Activated CD8-positive, alpha-beta memory T cell treated with anti-CD3 and anti-CD28 coated beads, Interleukin-2, amount 50 U/mL, for 48 hours (primary cell): ENCODE results near the gene IL19.

Source experiments
- DNase-seq: peaks from one replicate; pipeline ENCODE4 v3.0.0-alpha.2; 2020

IL19 gene

DNA sequence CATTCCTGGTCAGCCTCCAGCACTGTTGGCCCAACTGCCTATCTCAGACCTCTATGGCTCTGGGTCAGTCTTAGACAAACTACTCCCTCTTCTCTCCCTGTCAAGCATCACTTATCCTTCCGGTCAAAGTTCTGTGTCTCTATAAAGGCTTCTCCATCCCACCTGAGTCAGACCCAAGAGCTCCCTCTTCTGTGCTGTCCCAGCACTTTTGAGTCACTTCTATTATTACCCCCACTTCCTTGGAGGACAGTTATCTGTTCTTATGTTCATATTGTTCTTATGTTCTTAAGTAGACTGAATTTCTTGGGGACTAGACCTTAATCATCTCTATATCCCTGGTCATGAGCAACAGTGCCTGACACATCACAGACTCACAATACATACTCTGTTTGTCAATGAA is 30.9 kb downstream of the IL19 start:
- DNase-seq, result no peak

DNA sequence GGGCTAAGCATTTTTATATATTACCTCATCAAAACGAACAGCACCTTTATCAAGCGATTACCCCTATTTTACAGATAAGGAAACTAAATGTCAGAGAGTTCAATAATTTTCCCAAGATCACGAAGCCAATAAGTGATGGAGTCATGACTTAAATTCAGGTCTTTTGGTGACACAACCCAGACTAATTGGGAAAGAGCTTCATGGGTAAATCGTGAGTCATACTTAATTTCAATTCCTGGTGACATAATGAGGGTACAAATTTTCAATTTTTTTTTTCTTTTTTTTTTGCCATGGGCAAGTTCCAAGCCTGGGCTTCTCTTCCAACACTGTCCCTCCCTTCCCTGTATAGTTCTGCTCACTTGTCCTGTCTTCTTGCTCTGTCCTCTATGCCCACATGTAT is 31.8 kb downstream of the IL19 start:
- DNase-seq, result no peak

- DNase-seq, result peak; percentile 73
Observed at GRCh38 chr1:206803221-206803730, 32.7 kb downstream of the IL19 start.

DNA sequence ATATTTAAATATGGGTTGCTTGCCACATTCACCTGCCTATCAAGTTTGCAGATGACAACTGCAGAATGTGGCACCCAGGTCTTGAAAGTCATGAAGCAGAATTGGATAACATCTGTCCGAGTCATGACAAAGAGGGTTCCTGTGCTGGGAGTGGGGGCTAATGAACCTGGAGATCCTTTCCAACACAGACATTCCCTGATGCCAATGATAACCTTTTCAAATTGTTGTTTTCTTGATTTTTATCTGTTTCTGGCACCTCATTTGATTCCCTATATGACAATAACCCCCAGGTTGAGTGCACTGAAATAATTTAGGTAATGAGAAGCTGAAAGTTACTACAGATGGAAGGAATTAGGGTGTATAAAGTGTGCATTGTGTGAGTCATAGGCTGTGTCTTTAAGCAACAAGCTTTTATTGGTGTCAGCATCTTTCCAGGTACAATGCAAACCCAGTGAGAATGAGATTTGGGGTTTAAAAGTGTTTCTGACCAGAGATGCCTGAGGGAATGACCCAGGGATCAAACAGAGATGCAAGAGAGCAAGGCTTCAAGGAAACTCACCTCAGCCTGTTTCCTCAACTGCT is 33.7 kb downstream of the IL19 start:
- DNase-seq, result no peak

DNA sequence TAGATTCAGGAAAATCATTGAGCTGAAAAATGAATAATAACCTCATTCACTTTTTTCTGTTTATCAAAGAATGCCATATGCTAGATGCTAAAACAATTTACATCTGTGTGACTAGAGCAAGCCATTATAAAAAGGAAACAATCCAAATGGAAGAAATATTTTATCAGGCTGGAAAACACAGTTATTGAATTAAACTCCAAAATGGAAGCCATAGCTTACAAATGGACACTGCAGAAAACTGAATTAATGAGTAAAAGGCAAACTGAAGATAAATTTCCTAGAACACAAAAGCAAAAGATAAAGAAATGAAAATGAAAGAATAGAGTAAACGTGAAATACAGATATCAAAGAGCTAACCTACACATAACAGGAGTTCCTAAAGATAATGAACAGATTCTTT is 34.8 kb downstream of the IL19 start:
- no peak for DNase-seq

GRCh38 chr1:206808615-206809014 is 38.0 kb downstream of the IL19 start:
- no peak for DNase-seq

DNA sequence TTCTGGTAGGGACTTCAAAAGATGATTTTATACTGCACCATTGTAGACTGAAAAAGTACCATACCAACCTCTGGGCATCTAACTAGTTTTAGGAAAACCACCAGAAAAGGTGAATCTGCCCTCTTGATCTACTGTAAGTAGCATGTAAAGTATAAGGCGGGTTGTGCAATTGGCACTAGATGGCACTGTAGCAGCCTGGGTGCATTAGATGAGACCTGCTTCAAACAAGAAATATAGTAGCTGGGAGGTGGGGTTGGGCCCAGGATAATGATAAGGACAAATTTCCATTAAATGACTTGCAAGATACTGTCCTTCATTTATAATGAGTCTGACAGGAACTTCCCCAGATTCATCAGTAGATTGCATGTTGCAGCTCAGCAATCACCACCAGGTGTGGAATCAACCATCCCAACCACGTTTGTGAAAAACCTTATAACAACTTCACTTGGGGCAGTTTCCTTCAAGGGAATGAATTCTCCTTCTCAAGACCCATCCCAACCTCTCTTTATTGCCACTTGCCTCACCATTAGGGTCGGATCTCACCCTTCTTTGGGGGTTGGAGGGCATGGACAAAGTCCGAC is 39.0 kb downstream of the IL19 start:
- no peak for DNase-seq

DNA sequence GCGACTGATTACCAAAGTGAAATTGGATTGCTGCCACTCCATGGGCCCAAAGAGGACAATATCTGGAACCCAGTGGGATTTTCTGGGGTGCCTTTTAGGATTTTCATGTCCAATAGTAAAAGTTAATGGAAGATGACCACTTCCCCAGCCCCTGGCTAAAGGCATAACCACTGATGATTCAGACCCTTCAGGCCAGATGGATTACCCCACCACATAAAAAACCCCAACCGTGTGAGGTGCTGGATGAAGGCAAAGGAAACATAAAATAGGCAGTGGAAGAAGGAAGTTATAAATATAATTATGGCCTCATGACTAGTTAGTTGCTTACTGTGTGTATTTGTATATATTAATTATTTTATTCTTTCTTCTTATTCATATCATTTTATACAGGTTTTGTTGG is 41.9 kb downstream of the IL19 start:
- no peak for DNase-seq

DNA sequence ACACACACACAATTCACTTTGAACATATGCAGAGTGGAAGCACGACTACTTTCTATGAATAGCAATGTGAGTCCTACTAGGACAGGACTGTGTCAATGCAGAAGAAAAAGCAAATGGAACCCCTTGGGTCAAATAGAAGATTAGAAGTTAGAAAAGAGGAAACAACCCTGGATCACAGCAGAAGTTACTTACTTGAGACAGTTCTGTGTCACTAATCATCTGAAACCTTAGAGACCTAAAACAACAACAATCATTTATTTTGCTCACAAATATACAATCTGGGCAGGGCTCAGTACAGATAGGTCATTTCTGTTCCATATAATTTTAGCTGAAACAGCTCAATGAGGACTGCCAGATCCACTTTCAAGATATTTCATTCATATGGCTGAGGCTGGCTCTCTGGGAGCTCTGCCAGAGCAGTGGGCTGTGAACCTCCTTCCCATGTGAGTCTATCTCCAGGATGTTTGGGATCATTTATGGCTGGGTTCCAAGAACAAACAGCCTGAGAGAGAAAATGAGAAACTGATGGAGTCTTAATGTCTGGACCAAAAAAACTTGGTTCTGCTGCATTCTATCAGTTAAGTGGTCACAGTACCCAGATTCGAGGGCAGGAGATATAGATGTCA is 44.3 kb downstream of the IL19 start:
- no peak for DNase-seq

- DNase-seq, result no peak
Observed at GRCh38 chr1:206816390-206817287, 46.1 kb downstream of the IL19 start.

DNA sequence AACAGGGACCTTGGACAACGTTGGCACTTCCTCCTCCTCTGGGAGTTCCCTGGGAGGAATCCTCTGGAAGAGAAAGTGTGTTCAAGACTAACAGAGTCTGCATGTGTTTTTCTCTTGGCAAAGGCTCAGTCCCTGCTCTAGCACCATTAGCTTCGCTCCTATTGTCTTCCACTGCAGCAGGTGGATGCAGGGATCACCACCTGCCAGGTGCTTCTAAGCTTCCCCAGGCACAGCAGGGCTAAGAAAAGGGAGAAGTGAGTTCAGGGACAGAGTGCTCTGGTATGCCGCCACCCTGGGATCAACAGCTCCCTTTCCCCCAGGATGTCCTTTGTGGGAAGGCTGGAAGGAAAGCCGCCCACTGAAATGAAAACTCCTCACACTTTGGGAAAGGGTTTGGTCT is 50.9 kb downstream of the IL19 start:
- DNase-seq, result no peak

GRCh38 chr1:206823727-206824126 is 53.2 kb downstream of the IL19 start:
- DNase-seq, result no peak

DNA sequence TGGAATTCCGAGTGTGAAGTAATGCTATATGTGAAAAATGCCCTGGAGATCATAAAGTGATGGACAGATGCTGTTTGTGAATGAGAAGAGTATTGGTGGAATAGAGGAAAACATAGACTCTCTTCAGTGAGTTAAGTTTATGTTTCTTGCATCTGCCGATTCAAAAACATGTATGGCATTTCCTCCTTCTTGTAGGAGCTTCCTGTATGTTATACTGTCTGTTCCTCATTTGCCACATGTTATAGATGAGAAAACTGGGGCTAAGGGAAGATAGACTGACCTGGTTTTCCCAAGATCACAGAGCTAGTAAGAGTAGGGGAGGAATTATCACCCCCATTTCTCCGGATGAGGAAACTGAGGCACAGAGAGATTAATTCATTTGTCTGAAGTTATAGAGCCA is 53.8 kb downstream of the IL19 start:
- no peak for DNase-seq

GRCh38 chr1:206826394-206826793 is 55.8 kb downstream of the IL19 start:
- no peak for DNase-seq

DNA sequence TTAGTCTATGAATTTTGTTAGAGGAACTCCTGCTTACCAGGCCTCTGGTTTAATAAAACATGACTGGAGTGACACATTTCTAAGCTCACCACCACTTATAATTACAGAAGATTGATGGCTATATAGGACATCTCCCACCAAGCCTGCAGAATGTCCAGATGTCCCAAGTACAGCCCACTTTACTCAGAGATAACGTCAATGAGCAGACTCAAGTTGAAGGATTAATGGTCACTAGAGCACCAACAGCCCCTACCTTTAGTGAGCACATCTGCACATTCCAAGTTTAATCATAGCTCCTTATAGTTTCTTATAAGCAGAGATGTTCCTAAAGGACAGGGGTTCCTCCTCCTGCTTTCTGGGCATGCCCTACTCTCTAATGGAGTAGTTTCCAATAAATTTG is 57.5 kb downstream of the IL19 start:
- no peak for DNase-seq

GRCh38 chr1:206828765-206829164 is 58.2 kb downstream of the IL19 start:
- DNase-seq, result no peak

- DNase-seq, result no peak
Observed at GRCh38 chr1:206829282-206829681, 58.7 kb downstream of the IL19 start.

DNA sequence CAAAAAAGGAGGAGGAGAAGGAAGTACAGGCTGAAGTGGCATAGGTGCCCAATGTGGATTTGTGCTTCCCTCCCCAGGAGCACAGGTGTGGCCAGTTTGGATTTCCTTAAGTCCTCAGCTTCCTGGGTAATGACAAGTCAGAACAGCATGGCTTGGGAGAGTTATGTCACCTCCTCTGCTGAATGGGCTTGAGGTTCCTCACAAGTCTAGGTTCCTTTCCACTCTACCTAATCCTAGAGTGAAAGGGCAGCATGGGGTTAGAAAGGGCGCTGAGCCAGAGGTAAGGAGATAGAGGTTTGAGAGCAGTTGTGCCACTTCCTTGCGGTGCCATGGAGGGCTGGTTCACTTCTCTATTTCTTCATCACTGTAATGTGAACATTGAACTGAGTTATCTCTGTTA is 59.3 kb downstream of the IL19 start:
- DNase-seq, result no peak

DNA sequence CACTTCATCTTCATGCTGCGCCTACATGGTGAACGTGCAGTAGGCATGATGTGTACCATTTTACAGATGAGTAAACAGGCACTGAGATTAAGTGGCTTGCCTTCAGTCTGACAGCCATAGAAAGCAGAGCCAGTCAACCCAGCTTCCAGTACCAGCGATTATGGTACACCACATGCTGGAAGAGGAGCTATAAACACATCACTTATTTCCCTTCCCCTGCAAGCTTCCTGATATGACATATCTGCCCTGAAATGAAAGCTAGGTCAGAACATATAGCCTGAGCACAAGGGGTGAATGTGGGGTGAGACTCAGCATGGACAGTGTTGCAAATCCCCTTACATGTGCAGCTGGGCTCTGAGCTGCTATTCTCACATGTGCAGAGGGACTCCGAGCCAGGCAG is 61.1 kb downstream of the IL19 start:
- DNase-seq, result no peak

DNA sequence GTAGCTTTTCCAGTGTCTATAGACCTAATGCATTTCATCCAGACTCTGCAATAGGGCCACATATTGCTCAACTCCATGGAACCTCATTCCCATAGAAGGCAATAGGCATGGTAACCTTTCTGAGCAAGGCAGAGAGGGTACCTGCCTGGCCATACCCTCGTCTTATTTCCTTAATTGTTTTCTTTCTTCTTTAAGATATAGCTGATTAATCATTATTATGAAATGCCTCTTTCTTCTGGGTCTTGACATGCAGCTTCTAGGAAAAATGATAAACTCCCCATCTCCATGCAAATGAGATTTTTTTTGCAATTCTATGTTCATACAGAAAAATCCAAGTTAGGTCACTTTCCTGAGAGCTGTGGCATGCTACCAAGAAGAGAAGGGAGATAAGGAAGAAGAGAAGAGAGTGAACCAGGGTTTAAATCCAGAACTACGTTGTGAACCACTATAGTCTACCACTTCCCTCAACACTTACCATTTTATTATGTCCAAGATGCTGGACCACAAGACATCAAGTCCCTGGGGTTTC is 61.8 kb downstream of the IL19 start:
- no peak for DNase-seq

DNA sequence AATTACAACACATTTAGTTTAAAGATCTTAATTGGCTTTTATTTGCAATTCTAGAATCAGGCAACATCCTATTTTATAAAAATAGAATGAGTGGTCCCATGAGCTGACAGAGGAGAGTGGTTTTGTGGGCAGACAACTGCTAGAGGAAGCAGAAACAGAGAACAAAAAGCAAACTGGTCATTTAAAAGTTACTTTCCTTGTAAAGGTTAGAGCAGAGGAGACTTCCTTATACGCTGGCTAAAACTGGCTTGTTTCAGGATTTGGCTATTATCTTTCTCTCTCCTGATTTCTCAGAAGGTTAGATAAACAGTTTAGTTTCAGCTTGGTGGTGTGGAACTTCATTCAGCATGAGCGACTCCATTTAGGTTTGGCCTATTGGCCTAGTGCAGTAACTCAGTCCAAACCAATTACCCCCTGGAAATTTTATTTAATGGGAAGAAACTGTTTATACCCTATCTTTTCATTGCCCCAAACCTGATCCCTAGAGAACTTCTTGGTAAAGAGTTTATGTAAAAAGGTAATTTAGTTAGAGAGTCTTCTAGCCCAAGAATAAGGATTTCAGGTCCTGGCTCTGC is 62.6 kb downstream of the IL19 start:
- DNase-seq, result no peak

- DNase-seq, result no peak
Observed at GRCh38 chr1:206833801-206834200, 63.2 kb downstream of the IL19 start.

DNA sequence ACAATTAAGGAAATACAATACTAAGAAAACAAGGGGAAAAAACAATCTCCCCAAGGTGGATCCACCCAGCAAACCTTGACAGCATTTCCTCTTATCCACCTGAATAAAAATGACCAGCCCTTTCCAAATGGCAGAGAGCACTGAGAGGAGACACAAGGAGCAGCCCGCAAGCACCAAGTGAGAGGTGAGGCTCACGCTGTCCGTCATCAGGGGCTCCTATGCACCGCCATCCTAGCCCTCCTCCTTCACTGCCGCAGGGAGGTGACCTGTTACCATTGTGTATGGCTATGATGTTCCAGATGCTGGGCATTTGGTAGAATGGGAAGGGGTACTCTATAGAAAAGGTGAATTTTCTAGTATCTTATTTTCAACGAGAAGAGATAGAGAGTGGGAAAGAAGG is 63.6 kb downstream of the IL19 start:
- no peak for DNase-seq
